ENCODE measurements around the gene NSMCE4A. TPM values are rescaled to one million over a fixed set of nuclear protein-coding genes. Genes with fewer than 3 reads are reported as not detected.
A peak's percentile ranks its signal among the peaks of the same experiment; 100 is the strongest.
"Not testable (repeated sequence)": the region's sequence is repeated elsewhere in the genome, so short reads cannot be mapped to it uniquely, and the experiment has no call there.

Gene NSMCE4A
- total and polyA plus RNA-seq, 3 experiments from 2014 or later, result 58.2 to 70.9 (median 67.8) TPM

DNA sequence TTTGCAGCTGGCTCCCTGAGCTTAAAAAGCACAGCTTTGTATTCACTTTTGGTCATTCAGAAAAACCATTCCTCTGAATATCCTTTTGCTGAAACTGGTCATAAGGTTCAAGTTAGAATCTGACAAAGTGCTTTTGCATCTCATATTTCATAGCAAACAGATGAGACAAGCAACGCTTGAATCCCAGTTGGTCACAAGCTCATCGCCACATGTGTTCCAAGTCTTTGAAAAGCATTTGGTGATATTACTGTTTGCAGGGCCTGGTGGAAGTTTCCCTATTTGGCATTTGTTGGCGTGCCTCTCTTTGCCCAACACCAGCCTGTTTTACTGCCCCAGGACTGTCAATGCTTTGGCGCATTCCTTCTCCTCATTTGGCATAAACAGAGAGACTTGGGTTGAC is 24.3 kb upstream of the NSMCE4A start:
- no peaks in the 10 kb centered on the region for H3K9me3 ChIP-seq (ENCODE audit: low read length)
- Mint-ChIP-seq H3K27me3 (peaks cover 12 to 32% of the 10 kb centered on the region in 2 donors), H3K4me3 (no peak overlapping the region), H3K36me3 (peaks cover 0 to 10% (median 0%) of the 10 kb centered on the region in 3 donors), H3K9me3 (peaks cover 25 to 35% (median 26%) of the 10 kb centered on the region in 5 donors), H3K27ac (no peak overlapping the region), H3K4me1 (no peaks in the 10 kb centered on the region)
- no peak for DNase-seq
- no peaks in the 10 kb centered on the region for H3K36me3 ChIP-seq (ENCODE audit: insufficient read depth, low read length)
- H3K27me3 ChIP-seq (ENCODE audit: insufficient read depth, low read length, poor library complexity, severe bottlenecking), result peaks cover 6% of the 10 kb centered on the region
- POLR2A ChIA-PET, result no interaction called here
- H3K4me1 ChIP-seq (ENCODE audit: insufficient read depth, low read length), result no peaks in the 10 kb centered on the region
- H3K27ac ChIP-seq (ENCODE audit: low read depth, low read length), result no peak overlapping the region
- no peak overlapping the region for H3K4me3 ChIP-seq (ENCODE audit: low read length)
- CTCF ChIA-PET, result no interaction called here

DNA sequence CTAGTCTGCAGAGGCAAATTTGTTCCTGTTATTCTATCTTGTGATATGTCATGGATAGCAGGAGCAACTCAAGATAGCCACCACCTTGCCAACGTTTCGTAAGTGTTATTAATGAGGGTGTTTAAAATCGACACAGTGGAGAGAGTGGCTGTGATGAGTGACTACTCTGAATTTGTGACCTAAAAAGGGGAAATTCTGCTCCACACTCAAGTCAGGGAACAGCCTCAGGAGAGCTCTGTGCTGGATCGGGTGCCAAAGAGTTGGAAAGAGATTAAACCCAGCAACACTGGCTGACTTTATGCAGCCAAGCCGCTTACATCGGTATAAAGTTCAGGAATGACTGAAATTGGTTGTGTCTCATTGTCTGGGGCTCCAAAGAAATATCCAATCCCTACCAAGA is 23.4 kb upstream of the NSMCE4A start:
- H3K4me3 ChIP-seq (ENCODE audit: low read length), result no peak overlapping the region
- H3K27me3 ChIP-seq (ENCODE audit: insufficient read depth, low read length, poor library complexity, severe bottlenecking), result peaks cover 6% of the 10 kb centered on the region
- no peaks in the 10 kb centered on the region for H3K9me3 ChIP-seq (ENCODE audit: low read length)
- ChIA-PET CTCF (no interaction called here), POLR2A (no interaction called here)
- peaks cover 12 to 38% of the 10 kb centered on the region in 2 donors for H3K27me3 Mint-ChIP-seq
- no peaks in the 10 kb centered on the region for H3K4me1 ChIP-seq (ENCODE audit: insufficient read depth, low read length)
- H3K4me1 Mint-ChIP-seq, result no peaks in the 10 kb centered on the region
- no peak overlapping the region for H3K27ac ChIP-seq (ENCODE audit: low read depth, low read length)
- H3K4me3 Mint-ChIP-seq, result no peak overlapping the region
- peaks cover 0 to 10% (median 0%) of the 10 kb centered on the region in 3 donors for H3K36me3 Mint-ChIP-seq
- no peak overlapping the region for H3K27ac Mint-ChIP-seq
- H3K9me3 Mint-ChIP-seq, result peaks cover 25 to 30% (median 26%) of the 10 kb centered on the region in 5 donors
- H3K36me3 ChIP-seq (ENCODE audit: insufficient read depth, low read length), result no peaks in the 10 kb centered on the region
- DNase-seq, result no peak

DNA sequence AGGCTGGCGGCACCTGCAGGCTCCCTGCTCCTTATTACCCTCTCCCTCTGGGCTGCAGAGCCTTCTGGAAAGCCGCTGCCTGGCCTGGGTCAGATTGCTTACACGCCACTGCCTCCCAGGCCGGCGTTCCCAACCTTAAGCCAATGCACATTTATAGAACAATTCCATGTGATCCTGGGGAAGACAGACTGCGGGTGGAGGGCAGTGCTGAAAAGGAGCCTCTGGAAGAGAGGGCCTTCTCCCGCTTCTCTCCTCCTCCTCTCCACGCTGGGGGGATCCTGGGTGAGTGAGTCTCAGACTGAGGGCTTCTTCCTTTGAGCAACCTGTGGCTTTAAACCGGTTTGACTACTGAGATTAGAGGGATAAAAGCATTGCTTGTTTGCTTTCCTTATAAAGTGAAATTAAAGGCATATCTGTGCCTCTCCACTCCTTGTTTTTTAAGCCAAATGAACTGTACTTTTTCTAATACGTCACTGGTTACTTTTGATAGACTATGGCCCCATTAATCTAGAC is 19.5 kb upstream of the NSMCE4A start:
- ChIA-PET CTCF (no interaction called here), POLR2A (no interaction called here)
- H3K27me3 ChIP-seq (ENCODE audit: insufficient read depth, low read length, poor library complexity, severe bottlenecking), result peaks cover 6% of the 10 kb centered on the region
- Mint-ChIP-seq H3K27ac (peak overlapping the region in 1 of 8 donors; percentile 34), H3K9me3 (peaks cover 0 to 6% (median under 1%) of the 10 kb centered on the region in 5 donors), H3K4me1 (peaks cover 3 to 5% (median 4%) of the 10 kb centered on the region in 3 donors), H3K4me3 (no peak overlapping the region), H3K36me3 (no peaks in the 10 kb centered on the region), H3K27me3 (peaks cover 8 to 55% of the 10 kb centered on the region in 2 donors)
- H3K4me1 ChIP-seq (ENCODE audit: insufficient read depth, low read length), result no peaks in the 10 kb centered on the region
- no peaks in the 10 kb centered on the region for H3K9me3 ChIP-seq (ENCODE audit: low read length)
- no peak overlapping the region for H3K27ac ChIP-seq (ENCODE audit: low read depth, low read length)
- no peaks in the 10 kb centered on the region for H3K36me3 ChIP-seq (ENCODE audit: insufficient read depth, low read length)
- DNase-seq, result no peak
- H3K4me3 ChIP-seq (ENCODE audit: low read length), result no peak overlapping the region

DNA sequence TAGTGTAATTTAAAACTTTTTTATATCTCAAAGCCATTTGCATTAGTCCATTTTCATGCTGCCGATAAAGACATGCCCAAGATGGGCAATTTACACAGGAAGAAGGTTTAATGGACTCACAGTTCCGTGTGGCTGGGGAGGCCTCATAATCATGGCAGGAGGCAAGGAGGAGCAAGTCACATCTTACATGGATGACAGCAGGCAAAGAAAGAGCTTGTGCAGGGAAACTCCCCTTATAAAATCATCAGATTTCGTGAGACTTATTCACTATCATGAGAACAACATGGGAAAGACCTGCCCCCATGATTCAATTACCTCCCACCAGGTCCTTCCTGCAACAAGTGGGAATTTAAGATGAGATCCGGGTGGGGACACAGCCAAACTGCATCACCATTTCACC is 16.7 kb upstream of the NSMCE4A start:
- H3K4me3 Mint-ChIP-seq; H3K27ac Mint-ChIP-seq; H3K4me1 ChIP-seq (ENCODE audit: insufficient read depth, low read length); H3K4me1 Mint-ChIP-seq; H3K27ac ChIP-seq (ENCODE audit: low read depth, low read length); H3K9me3 ChIP-seq (ENCODE audit: low read length); DNase-seq; H3K9me3 Mint-ChIP-seq; H3K36me3 Mint-ChIP-seq; H3K27me3 ChIP-seq (ENCODE audit: insufficient read depth, low read length, poor library complexity, severe bottlenecking); H3K36me3 ChIP-seq (ENCODE audit: insufficient read depth, low read length); H3K4me3 ChIP-seq (ENCODE audit: low read length); CTCF ChIA-PET; POLR2A ChIA-PET: not testable (repeated sequence)
- H3K27me3 Mint-ChIP-seq, result peaks cover 11 to 62% of the 10 kb centered on the region in 2 donors

DNA sequence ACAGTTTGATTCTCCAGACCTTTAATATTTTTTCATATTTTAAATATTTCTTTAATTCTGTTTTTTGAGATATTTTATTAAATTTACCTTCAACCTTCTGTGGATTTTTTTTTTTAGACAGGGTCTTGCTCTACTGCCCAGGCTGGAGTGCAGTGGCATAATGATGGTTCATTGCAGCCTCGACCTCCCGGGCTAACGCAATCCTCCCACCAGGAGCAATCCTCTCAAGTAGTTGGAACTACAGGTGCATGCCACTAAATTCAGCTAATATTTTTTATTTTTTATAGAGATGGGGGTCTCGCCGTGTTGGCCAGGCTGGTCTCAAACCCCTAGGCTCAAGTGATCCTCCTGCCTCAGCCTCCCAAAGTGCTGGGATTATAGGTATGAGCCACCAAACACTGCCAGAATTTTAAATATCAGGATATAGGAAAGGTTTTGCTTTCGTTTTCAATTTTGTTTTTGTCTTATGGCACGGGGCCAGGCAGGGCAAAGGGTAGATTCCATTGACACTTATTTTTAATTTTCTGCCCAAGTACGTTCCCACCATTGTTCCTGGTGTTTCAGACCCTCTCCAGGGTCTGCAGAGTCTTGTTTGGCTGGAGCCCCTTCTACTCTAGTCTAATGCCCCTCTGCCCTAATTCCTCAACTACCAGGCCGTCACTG is 15.1 kb upstream of the NSMCE4A start:
- Histone ChIP-seq H3K27ac (ENCODE audit: low read depth, low read length) (no peak overlapping the region), H3K27me3 (ENCODE audit: insufficient read depth, low read length, poor library complexity, severe bottlenecking) (no peaks in the 10 kb centered on the region), H3K4me3 (ENCODE audit: low read length) (no peak overlapping the region), H3K4me1 (ENCODE audit: insufficient read depth, low read length) (no peaks in the 10 kb centered on the region), H3K36me3 (ENCODE audit: insufficient read depth, low read length) (no peaks in the 10 kb centered on the region), H3K9me3 (ENCODE audit: low read length) (no peaks in the 10 kb centered on the region)
- Mint-ChIP-seq H3K4me3 (peak overlapping the region in 2 of 7 donors; percentile 24 to 32), H3K4me1 (peaks cover 3 to 5% (median 4%) of the 10 kb centered on the region in 3 donors), H3K27me3 (peaks cover 18 to 58% of the 10 kb centered on the region in 2 donors), H3K36me3 (no peaks in the 10 kb centered on the region), H3K9me3 (peaks cover 0 to 11% (median 8%) of the 10 kb centered on the region in 5 donors), H3K27ac (peak overlapping the region in 1 of 8 donors; percentile 73)
- DNase-seq, result no peak
- CTCF ChIA-PET, result no interaction called here
- POLR2A ChIA-PET, result no interaction called here

DNA sequence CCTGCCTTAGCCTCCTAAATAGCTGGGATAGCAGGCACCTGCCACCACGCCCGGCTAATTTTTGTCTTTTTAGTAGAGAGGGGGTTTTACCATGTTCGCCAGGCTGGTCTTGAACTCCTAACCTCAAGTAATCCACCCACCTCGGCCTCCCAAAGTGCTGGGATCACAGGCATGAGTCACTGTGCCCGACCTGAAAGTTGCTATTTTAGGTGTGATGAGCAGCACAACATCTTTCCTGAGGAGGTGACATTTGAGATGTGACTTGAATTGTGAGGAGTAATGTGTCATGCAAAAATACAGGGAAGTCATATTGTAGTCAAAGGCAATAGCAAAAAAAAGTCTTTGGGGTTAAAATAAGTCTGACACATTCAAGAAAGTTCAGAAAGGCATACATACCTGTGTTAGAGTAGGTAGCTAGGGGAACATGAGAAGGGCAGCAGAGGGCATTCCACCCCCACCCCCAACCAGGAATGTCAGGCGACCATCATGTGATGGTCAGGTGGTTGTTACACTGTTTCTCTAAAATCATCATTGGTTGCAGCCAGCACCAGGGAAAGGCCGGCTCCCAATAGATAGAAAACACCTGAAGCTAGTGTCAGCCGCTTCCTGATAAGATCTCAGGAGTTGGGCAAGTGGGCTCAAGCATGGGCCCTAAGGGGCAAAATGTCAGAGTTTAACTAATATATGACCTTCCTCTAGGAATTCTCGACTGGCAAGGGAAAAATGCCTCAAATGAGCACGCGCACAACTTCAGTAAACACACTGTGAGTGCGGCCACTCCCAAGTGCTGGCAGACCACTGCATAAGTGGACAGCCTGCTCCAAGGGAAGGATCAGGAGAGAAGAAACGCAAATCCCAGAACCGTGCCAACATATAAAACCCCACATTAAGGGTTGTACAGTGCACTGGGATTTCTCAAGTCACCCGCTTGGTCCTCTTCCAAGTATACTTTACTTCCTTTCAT is 13.6 kb upstream of the NSMCE4A start, which contains the start of gene TACC2:
Gene TACC2 (plus strand): TSS at position 803 of the 964 bp plus-strand sequence. CDS start 32,819 bp downstream, outside the sequence.
- Histone ChIP-seq H3K4me3 (ENCODE audit: low read length) (no peak within 1 kb of the TSS), H3K4me1 (ENCODE audit: insufficient read depth, low read length) (no peaks in the 10 kb centered on the region), H3K9me3 (ENCODE audit: low read length) (peaks cover 10% of the 10 kb centered on the region), H3K27me3 (ENCODE audit: insufficient read depth, low read length, poor library complexity, severe bottlenecking) (no peaks in the 10 kb centered on the region), H3K27ac (ENCODE audit: low read depth, low read length) (no peak within 1 kb of the TSS), H3K36me3 (ENCODE audit: insufficient read depth, low read length) (no peaks in the 10 kb centered on the region)
- Mint-ChIP-seq H3K9me3 (peaks cover 0 to 23% (median 20%) of the 10 kb centered on the region in 5 donors), H3K36me3 (peaks cover 0 to 4% (median 0%) of the 10 kb centered on the region in 3 donors), H3K27ac (no peak within 1 kb of the TSS), H3K27me3 (peaks cover 19 to 46% of the 10 kb centered on the region in 2 donors), H3K4me3 (no peak within 1 kb of the TSS), H3K4me1 (peaks cover 3 to 5% (median 4%) of the 10 kb centered on the region in 3 donors)
- POLR2A ChIA-PET, result no interaction called here
- DNase-seq, result no peak
- CTCF ChIA-PET, result no interaction called here

DNA sequence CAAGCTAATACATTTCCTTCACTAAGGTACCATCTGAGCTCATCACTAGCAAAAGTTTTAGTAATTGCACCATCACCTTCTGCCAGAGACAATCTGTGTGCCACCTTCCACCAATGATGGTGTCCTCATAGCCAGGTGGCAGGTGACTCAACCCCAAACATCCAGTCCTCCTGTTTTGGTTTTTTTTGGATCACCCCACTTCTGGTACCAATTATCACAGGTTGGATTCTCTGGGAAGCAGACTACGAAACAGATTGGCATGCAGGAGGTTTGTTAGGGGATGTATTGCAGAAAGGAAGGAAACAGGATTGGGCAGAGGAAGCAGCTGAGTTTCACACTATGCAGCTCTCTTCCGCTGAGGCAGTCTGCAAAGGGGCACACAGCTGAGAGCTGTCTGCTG is 9.4 kb upstream of the NSMCE4A start:
- Mint-ChIP-seq H3K27me3 (peaks cover 22 to 26% of the 10 kb centered on the region in 2 donors), H3K4me3 (no peak overlapping the region), H3K36me3 (peaks cover 0 to 4% (median 2%) of the 10 kb centered on the region in 3 donors), H3K4me1 (no peaks in the 10 kb centered on the region), H3K27ac (no peak overlapping the region), H3K9me3 (peaks cover 0 to 28% (median 22%) of the 10 kb centered on the region in 5 donors)
- no peaks in the 10 kb centered on the region for H3K4me1 ChIP-seq (ENCODE audit: insufficient read depth, low read length)
- no peak overlapping the region for H3K27ac ChIP-seq (ENCODE audit: low read depth, low read length)
- DNase-seq, result no peak
- H3K27me3 ChIP-seq (ENCODE audit: insufficient read depth, low read length, poor library complexity, severe bottlenecking), result no peaks in the 10 kb centered on the region
- H3K4me3 ChIP-seq (ENCODE audit: low read length), result no peak overlapping the region
- peaks cover 10% of the 10 kb centered on the region for H3K9me3 ChIP-seq (ENCODE audit: low read length)
- no peaks in the 10 kb centered on the region for H3K36me3 ChIP-seq (ENCODE audit: insufficient read depth, low read length)
- POLR2A ChIA-PET, result no interaction called here
- CTCF ChIA-PET, result interaction anchor here (1.5 to 3.2 kb wide), 2 partner anchors 10 to 13 kb away, joined by 3 to 14 read pairs; partner anchors contain the start of gene NSMCE4A
